Gastrocnemius medialis (tissue), 4 donors: ENCODE data around the gene LTB.

Experiments used
- CTCF ChIP-seq, 5 experiments: fragments of 450-650 bp in 3 of 5; fragments of 200-600 bp in 2 of 5; sonication (generic) in 2 of 5; IDR thresholded peaks in 4 of 5; conservative IDR thresholded peaks in 1 of 5; 1 replicate in 4 of 5; 2 replicates in 1 of 5; pipeline ENCODE4 v1.5.1; 2016 to 2019; ENCODE audit warnings: antibody characterized with exemption in 5 of 5, mild to moderate bottlenecking in 3 of 5, moderate library complexity in 3 of 5
- POLR2A ChIP-seq, 2 donors: fragments of 450-650 bp; IDR thresholded peaks; one replicate each; pipeline ENCODE4 v1.6.1; 2017; ENCODE audit warnings: antibody characterized with exemption in 2 of 2, mild to moderate bottlenecking in 2 of 2, moderate library complexity in 2 of 2

GRCh38 chr6:31577579-31577966, 4.7 kb downstream of the LTB start:
- TF ChIP-seq POLR2A (IDR thresholded peaks at IDR 0.05), result no peak
- TF ChIP-seq CTCF (IDR thresholded peaks at IDR 0.05 in 4 of 5, conservative IDR thresholded peaks at IDR 0.05 in 1 of 5), result no peak
